IPS-NIHi7 (cell line): ENCODE results near the gene MYL12A.

Experiments
- DNase-seq: peaks from one replicate; pipeline ENCODE4 v3.0.0; 2012; ENCODE audit warnings: mixed read lengths; ENCODE audit errors: extremely low spot score

The MYL12A gene

GRCh38 chr18:3283253-3283863 is 35.8 kb downstream of the MYL12A start:
- DNase-seq, result no peak

GRCh38 chr18:3283908-3284307 is 36.3 kb downstream of the MYL12A start:
- no peak for DNase-seq

- no peak for DNase-seq
These were observed 36.9 kb downstream of the MYL12A start for GRCh38 chr18:3284501-3284900.

GRCh38 chr18:3286159-3286558 is 38.6 kb downstream of the MYL12A start:
- DNase-seq, result no peak

GRCh38 chr18:3293196-3293951 is 45.8 kb downstream of the MYL12A start:
- DNase-seq, result no peak

GRCh38 chr18:3294435-3295080 is 47.0 kb downstream of the MYL12A start:
- no peak for DNase-seq

- peak; percentile 81 for DNase-seq
These were observed 49.7 kb downstream of the MYL12A start for GRCh38 chr18:3297025-3297984.

- DNase-seq, result no peak
These were observed 57.2 kb downstream of the MYL12A start for GRCh38 chr18:3304832-3305231.

GRCh38 chr18:3305354-3305762 is 57.8 kb downstream of the MYL12A start:
- DNase-seq, result no peak
